Measurements from ENCODE around the gene SUMF1.
"Not testable (repeated sequence)": the region's sequence is repeated elsewhere in the genome, so short reads cannot be mapped to it uniquely, and the experiment has no call there.

The SUMF1 gene

DNA sequence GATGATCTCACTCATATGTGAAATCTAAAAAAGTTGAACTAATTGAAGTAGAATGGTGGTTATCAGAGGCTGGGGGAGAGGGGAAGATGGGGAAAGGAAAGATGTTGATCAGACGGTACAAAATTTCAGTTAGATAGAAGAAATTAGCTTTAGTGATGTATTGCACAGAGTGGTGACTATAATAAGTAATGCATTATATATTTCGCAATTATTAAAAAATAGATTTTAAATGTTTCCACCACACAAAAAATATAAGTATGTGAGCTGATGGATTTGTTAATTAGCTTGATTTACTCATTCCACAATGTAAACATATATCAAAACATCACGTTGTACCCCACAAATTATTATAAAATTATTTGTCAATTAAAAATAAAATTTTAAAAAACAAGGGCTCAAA lies 8.1 kb downstream of the SUMF1 start:
- no peak for ATAC-seq
- TF ChIP-seq CSDC2 (CRISPR knock-in tag; IDR thresholded peaks at IDR 0.05) = no peak
- no peak for TF ChIP-seq SNAI2 (CRISPR knock-in tag; IDR thresholded peaks at IDR 0.05)
- TF ChIP-seq TCF4 (CRISPR knock-in tag; IDR thresholded peaks at IDR 0.05; ENCODE audit: borderline replicate concordance) = no peak
- no peak for TF ChIP-seq ISL1 (CRISPR knock-in tag; IDR thresholded peaks at IDR 0.05)
- no peak for TF ChIP-seq ARNTL (CRISPR knock-in tag; IDR thresholded peaks at IDR 0.05; ENCODE audit: borderline replicate concordance, low read depth)
- TF ChIP-seq ZC3H10 (CRISPR knock-in tag; IDR thresholded peaks at IDR 0.05) = no peak

DNA sequence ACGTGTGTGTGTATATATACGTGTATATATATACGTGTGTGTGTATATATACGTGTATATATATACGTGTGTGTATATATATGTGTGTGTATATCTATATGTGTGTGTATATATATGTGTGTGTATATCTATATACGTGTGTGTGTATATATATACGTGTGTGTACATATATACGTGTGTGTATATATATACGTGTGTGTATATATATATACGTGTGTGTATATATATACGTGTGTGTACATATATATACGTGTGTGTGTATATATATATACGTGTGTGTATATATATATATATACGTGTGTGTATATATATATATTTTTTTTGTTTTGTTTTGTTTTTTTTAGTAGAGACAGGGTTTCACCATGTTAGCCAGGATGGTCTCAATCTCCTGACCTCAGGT lies 10.3 kb downstream of the SUMF1 start:
- not testable (repeated sequence) for ATAC-seq

DNA sequence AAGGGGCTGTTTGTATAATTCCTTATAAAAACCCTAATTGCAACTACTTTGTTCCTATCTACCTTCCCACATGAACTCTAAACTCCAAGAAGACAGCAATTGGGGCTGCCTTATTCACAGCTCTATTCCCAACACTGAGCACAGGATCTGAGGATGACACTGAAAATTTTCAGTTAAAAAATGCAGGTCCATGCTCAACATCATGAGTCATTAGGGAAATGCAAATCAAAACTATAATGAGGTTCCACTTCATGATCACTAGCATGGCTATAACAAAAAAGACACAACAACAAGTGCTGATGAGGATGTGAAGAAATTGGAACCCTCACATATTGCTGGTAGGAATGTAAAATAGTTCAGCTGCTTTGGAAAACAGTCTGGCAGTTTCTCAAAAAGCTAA lies 12.9 kb downstream of the SUMF1 start:
- TF ChIP-seq ZFP30 (CRISPR knock-in tag; IDR thresholded peaks at IDR 0.05) = no peak
- TF ChIP-seq, protein P1, sequence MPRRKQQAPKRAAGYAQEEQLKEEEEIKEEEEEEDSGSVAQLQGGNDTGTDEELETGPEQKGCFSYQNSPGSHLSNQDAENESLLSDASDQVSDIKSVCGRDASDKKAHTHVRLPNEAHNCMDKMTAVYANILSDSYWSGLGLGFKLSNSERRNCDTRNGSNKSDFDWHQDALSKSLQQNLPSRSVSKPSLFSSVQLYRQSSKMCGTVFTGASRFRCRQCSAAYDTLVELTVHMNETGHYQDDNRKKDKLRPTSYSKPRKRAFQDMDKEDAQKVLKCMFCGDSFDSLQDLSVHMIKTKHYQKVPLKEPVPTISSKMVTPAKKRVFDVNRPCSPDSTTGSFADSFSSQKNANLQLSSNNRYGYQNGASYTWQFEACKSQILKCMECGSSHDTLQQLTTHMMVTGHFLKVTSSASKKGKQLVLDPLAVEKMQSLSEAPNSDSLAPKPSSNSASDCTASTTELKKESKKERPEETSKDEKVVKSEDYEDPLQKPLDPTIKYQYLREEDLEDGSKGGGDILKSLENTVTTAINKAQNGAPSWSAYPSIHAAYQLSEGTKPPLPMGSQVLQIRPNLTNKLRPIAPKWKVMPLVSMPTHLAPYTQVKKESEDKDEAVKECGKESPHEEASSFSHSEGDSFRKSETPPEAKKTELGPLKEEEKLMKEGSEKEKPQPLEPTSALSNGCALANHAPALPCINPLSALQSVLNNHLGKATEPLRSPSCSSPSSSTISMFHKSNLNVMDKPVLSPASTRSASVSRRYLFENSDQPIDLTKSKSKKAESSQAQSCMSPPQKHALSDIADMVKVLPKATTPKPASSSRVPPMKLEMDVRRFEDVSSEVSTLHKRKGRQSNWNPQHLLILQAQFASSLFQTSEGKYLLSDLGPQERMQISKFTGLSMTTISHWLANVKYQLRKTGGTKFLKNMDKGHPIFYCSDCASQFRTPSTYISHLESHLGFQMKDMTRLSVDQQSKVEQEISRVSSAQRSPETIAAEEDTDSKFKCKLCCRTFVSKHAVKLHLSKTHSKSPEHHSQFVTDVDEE (CRISPR knock-in tag; IDR thresholded peaks at IDR 0.05) = no peak
- no peak for TF ChIP-seq ZFP3 (CRISPR knock-in tag; IDR thresholded peaks at IDR 0.05)
- no peak for TF ChIP-seq ISL1 (CRISPR knock-in tag; IDR thresholded peaks at IDR 0.05)
- TF ChIP-seq TOX (CRISPR knock-in tag; IDR thresholded peaks at IDR 0.05; ENCODE audit: borderline replicate concordance) = no peak
- no peak for TF ChIP-seq ESRRG (CRISPR knock-in tag; IDR thresholded peaks at IDR 0.05)
- no peak for TF ChIP-seq ZC3H10 (CRISPR knock-in tag; IDR thresholded peaks at IDR 0.05)
- no peak for TF ChIP-seq ZNF70 (CRISPR knock-in tag; IDR thresholded peaks at IDR 0.05)
- TF ChIP-seq PPARA (CRISPR knock-in tag; IDR thresholded peaks at IDR 0.05; ENCODE audit: borderline replicate concordance) = no peak
- no peak for TF ChIP-seq ZNF565 (CRISPR knock-in tag; conservative IDR thresholded peaks at IDR 0.05; ENCODE audit: low read depth)
- TF ChIP-seq CSRNP3 (CRISPR knock-in tag; IDR thresholded peaks at IDR 0.05) = no peak
- TF ChIP-seq CSDC2 (CRISPR knock-in tag; IDR thresholded peaks at IDR 0.05) = no peak
- no peak for TF ChIP-seq ARNTL (CRISPR knock-in tag; IDR thresholded peaks at IDR 0.05; ENCODE audit: borderline replicate concordance, low read depth)
- no peak for TF ChIP-seq POU6F1 (CRISPR knock-in tag; IDR thresholded peaks at IDR 0.05; ENCODE audit: borderline replicate concordance, low read depth)
- no peak for TF ChIP-seq BACH2 (CRISPR knock-in tag; IDR thresholded peaks at IDR 0.05; ENCODE audit: borderline replicate concordance)
- no peak for ATAC-seq

DNA sequence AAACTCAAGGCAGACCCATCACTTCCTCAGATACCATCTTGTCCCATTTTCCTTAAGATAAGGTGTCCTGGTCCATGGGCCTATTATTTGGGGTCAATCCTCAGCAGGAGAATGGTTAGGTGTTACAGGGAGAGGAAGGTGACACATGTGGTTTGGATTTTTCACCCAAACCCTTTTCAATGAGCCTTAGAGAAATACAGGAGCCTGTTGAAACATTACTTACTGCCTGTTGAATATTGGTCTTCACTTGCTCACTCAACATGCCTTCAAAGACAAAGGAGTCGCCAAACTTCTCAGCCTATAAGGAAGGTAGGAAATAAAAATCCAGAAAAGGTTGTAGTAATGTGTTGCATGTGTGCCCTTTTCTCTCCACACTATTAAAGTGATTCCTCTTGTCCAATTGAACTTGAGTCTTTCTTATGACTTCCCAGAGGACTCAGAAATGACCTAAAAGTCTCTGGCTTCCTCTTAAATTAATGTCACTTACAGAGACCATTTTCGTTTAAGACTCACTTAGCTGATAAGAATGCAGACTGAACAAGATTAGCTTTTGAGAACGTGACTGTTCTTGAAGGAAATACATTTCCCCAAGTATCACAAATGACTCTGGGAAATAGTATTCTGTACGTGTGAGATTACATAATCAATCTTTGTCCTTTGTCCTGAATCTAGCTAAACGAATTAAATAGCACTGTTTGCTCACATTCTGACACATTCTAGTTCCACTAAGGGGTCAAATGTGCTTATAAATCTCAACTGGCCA lies 17.8 kb downstream of the SUMF1 start:
- ATAC-seq = no peak
- no peak for TF ChIP-seq POU6F1 (CRISPR knock-in tag; IDR thresholded peaks at IDR 0.05; ENCODE audit: borderline replicate concordance, low read depth)
- no peak for TF ChIP-seq ESRRG (CRISPR knock-in tag; IDR thresholded peaks at IDR 0.05)
- TF ChIP-seq TCF4 (CRISPR knock-in tag; IDR thresholded peaks at IDR 0.05; ENCODE audit: borderline replicate concordance) = no peak
- TF ChIP-seq, protein P1 (CRISPR knock-in tag; IDR thresholded peaks at IDR 0.05) = no peak
- TF ChIP-seq CREB5 (CRISPR knock-in tag; IDR thresholded peaks at IDR 0.05; ENCODE audit: low read depth) = no peak
- TF ChIP-seq ZFP30 (CRISPR knock-in tag; IDR thresholded peaks at IDR 0.05) = no peak
